ENCODE measurements around the gene ADCY2. TPM values are rescaled to one million over a fixed set of nuclear protein-coding genes. Genes with fewer than 3 reads are reported as not detected.

The ADCY2 gene
- polyA plus RNA-seq, 1 donor = 4.7 TPM

DNA sequence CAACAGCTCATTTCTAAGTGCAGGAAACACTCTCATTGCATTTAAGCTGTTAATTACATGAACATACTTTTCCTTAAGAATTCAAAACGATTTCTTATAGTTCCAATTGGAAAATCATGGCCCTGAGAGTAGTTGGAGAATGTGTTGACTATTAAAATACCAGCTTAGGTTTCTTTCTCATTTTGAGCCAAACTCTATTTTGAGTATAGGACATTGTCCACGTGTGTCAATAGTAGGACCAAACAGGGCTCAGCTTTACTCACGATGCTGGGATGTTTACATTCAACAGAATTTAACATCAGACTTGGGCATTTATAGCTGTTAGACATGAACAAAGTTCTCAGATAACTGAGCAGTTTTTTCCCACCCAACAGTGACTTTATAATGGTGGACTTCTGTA is 39.6 kb downstream of the ADCY2 start:
- no peaks in the 10 kb centered on the region for H3K36me3 ChIP-seq (ENCODE audit: control insufficient read depth, insufficient read depth, low read length)
- H3K4me3 ChIP-seq (ENCODE audit: low read length) = no peak overlapping the region
- H3K27me3 ChIP-seq (ENCODE audit: control insufficient read depth, insufficient read depth, low read length) = no peaks in the 10 kb centered on the region
- H3K4me1 ChIP-seq (ENCODE audit: control insufficient read depth, insufficient read depth, low read length) = no peaks in the 10 kb centered on the region
- DNase-seq = no peak
- H3K27ac ChIP-seq (ENCODE audit: low read length) = no peak overlapping the region
- no peaks in the 10 kb centered on the region for H3K9me3 ChIP-seq (ENCODE audit: control insufficient read depth, low read depth, low read length)
- WGBS (ENCODE audit: insufficient coverage, low lambda C conversion rate) = 33% methylated on average over 1 of the region's 3 CpGs

- no peak for DNase-seq
- H3K4me1 ChIP-seq (ENCODE audit: control insufficient read depth, insufficient read depth, low read length) = no peaks in the 10 kb centered on the region
- H3K9me3 ChIP-seq (ENCODE audit: control insufficient read depth, low read depth, low read length) = no peaks in the 10 kb centered on the region
- no CpG with 5 or more reads among the region's 8 CpGs for WGBS (ENCODE audit: insufficient coverage, low lambda C conversion rate)
- no peaks in the 10 kb centered on the region for H3K27me3 ChIP-seq (ENCODE audit: control insufficient read depth, insufficient read depth, low read length)
- no peak overlapping the region for H3K27ac ChIP-seq (ENCODE audit: low read length)
- no peak overlapping the region for H3K4me3 ChIP-seq (ENCODE audit: low read length)
- no peaks in the 10 kb centered on the region for H3K36me3 ChIP-seq (ENCODE audit: control insufficient read depth, insufficient read depth, low read length)
Measured at GRCh38 chr5:7436521-7436920, 40.6 kb downstream of the ADCY2 start.

DNA sequence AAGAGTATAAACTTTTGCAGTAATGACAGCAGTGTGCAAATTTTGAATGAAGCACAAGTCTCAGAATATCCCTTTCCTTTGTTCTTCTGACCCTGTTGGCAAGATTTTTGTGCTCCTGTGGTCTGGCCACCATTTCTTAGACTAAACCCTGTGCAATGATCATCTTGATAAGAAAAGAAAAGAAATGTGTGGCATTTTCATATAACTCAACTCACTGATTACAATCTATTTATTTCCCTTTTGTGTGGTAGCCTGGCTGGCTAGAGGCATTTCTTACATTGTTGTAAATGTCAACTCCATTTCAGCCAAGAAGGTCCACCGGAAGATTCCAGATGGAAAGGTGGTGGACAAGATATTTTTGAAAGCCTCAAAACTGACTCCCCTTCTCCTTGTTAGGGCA is 41.9 kb downstream of the ADCY2 start:
- H3K4me3 ChIP-seq (ENCODE audit: low read length) = no peak overlapping the region
- WGBS (ENCODE audit: insufficient coverage, low lambda C conversion rate) = no CpG with 5 or more reads among the region's 1 CpG
- no peaks in the 10 kb centered on the region for H3K9me3 ChIP-seq (ENCODE audit: control insufficient read depth, low read depth, low read length)
- H3K4me1 ChIP-seq (ENCODE audit: control insufficient read depth, insufficient read depth, low read length) = no peaks in the 10 kb centered on the region
- no peaks in the 10 kb centered on the region for H3K36me3 ChIP-seq (ENCODE audit: control insufficient read depth, insufficient read depth, low read length)
- H3K27ac ChIP-seq (ENCODE audit: low read length) = no peak overlapping the region
- no peaks in the 10 kb centered on the region for H3K27me3 ChIP-seq (ENCODE audit: control insufficient read depth, insufficient read depth, low read length)
- DNase-seq = no peak

DNA sequence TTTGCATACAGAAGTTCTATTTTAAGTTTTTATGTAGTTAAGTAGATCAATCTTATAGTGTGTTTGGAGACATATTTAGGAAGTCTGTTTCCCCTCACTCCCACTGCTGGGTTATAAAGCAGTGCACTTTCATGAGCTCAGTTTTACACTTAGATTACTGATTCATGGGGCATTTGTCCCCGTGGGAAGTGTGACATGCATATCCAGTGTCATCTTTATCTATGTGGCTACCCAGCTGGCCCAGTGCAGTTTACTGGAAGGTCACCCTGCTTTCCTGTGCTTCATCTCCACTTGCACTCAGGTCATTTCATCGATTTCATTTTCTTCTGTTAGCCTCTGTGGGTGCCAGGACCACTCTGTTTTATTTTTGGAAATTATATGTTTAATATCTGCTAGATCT is 49.1 kb downstream of the ADCY2 start:
- no peaks in the 10 kb centered on the region for H3K36me3 ChIP-seq (ENCODE audit: control insufficient read depth, insufficient read depth, low read length)
- no peak overlapping the region for H3K4me3 ChIP-seq (ENCODE audit: low read length)
- WGBS (ENCODE audit: insufficient coverage, low lambda C conversion rate) = no CpG with 5 or more reads among the region's 2 CpGs
- H3K27me3 ChIP-seq (ENCODE audit: control insufficient read depth, insufficient read depth, low read length) = no peaks in the 10 kb centered on the region
- no peak for DNase-seq
- no peaks in the 10 kb centered on the region for H3K4me1 ChIP-seq (ENCODE audit: control insufficient read depth, insufficient read depth, low read length)
- H3K27ac ChIP-seq (ENCODE audit: low read length) = no peak overlapping the region
- no peaks in the 10 kb centered on the region for H3K9me3 ChIP-seq (ENCODE audit: control insufficient read depth, low read depth, low read length)

- no peak overlapping the region for H3K4me3 ChIP-seq (ENCODE audit: low read length)
- H3K27ac ChIP-seq (ENCODE audit: low read length) = no peak overlapping the region
- H3K27me3 ChIP-seq (ENCODE audit: control insufficient read depth, insufficient read depth, low read length) = no peaks in the 10 kb centered on the region
- no peaks in the 10 kb centered on the region for H3K9me3 ChIP-seq (ENCODE audit: control insufficient read depth, low read depth, low read length)
- no peaks in the 10 kb centered on the region for H3K4me1 ChIP-seq (ENCODE audit: control insufficient read depth, insufficient read depth, low read length)
- H3K36me3 ChIP-seq (ENCODE audit: control insufficient read depth, insufficient read depth, low read length) = no peaks in the 10 kb centered on the region
- no peak for DNase-seq
- WGBS (ENCODE audit: insufficient coverage, low lambda C conversion rate) = no CpG with 5 or more reads among the region's 2 CpGs
Measured at GRCh38 chr5:7445831-7446230, 49.9 kb downstream of the ADCY2 start.

GRCh38 chr5:7446913-7447312 is 51.0 kb downstream of the ADCY2 start:
- WGBS (ENCODE audit: insufficient coverage, low lambda C conversion rate) = no CpG with 5 or more reads among the region's 8 CpGs
- Histone ChIP-seq H3K4me1 (ENCODE audit: control insufficient read depth, insufficient read depth, low read length) (no peaks in the 10 kb centered on the region), H3K9me3 (ENCODE audit: control insufficient read depth, low read depth, low read length) (no peaks in the 10 kb centered on the region), H3K4me3 (ENCODE audit: low read length) (no peak overlapping the region), H3K27me3 (ENCODE audit: control insufficient read depth, insufficient read depth, low read length) (no peaks in the 10 kb centered on the region), H3K27ac (ENCODE audit: low read length) (no peak overlapping the region), H3K36me3 (ENCODE audit: control insufficient read depth, insufficient read depth, low read length) (no peaks in the 10 kb centered on the region)
- no peak for DNase-seq

GRCh38 chr5:7453947-7454346 is 58.0 kb downstream of the ADCY2 start:
- 100% methylated on average over 1 of the region's 2 CpGs for WGBS (ENCODE audit: insufficient coverage, low lambda C conversion rate)
- DNase-seq = no peak
- Histone ChIP-seq H3K36me3 (ENCODE audit: control insufficient read depth, insufficient read depth, low read length) (no peaks in the 10 kb centered on the region), H3K27ac (ENCODE audit: low read length) (no peak overlapping the region), H3K4me1 (ENCODE audit: control insufficient read depth, insufficient read depth, low read length) (no peaks in the 10 kb centered on the region), H3K9me3 (ENCODE audit: control insufficient read depth, low read depth, low read length) (no peaks in the 10 kb centered on the region), H3K4me3 (ENCODE audit: low read length) (no peak overlapping the region), H3K27me3 (ENCODE audit: control insufficient read depth, insufficient read depth, low read length) (no peaks in the 10 kb centered on the region)

DNA sequence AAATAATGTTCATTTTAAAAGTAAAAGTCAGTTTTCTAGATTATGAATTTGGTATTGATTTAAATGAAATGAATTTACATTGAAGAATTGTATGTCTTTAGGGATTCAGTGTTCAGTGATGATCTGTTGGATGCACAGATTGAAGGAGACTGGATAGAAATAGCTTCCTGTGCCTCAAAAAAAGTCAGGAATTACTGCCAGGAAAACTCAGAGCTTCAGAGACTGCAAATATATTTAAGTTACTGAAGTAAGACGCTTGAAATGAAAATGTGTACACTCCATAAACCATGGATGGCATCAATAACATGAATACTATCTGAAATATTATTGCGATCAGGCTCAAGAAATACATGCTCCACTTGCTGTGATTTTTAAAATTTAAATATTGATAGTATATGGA is 60.3 kb downstream of the ADCY2 start:
- no peaks in the 10 kb centered on the region for H3K36me3 ChIP-seq (ENCODE audit: control insufficient read depth, insufficient read depth, low read length)
- DNase-seq = no peak
- H3K4me1 ChIP-seq (ENCODE audit: control insufficient read depth, insufficient read depth, low read length) = no peaks in the 10 kb centered on the region
- H3K27ac ChIP-seq (ENCODE audit: low read length) = no peak overlapping the region
- H3K4me3 ChIP-seq (ENCODE audit: low read length) = no peak overlapping the region
- WGBS (ENCODE audit: insufficient coverage, low lambda C conversion rate) = 100% methylated on average over 1 of the region's 2 CpGs
- no peaks in the 10 kb centered on the region for H3K27me3 ChIP-seq (ENCODE audit: control insufficient read depth, insufficient read depth, low read length)
- no peaks in the 10 kb centered on the region for H3K9me3 ChIP-seq (ENCODE audit: control insufficient read depth, low read depth, low read length)

GRCh38 chr5:7461371-7461770 is 65.4 kb downstream of the ADCY2 start:
- no CpG with 5 or more reads among the region's 1 CpG for WGBS (ENCODE audit: insufficient coverage, low lambda C conversion rate)
- no peaks in the 10 kb centered on the region for H3K9me3 ChIP-seq (ENCODE audit: control insufficient read depth, low read depth, low read length)
- DNase-seq = no peak
- no peaks in the 10 kb centered on the region for H3K27me3 ChIP-seq (ENCODE audit: control insufficient read depth, insufficient read depth, low read length)
- no peaks in the 10 kb centered on the region for H3K4me1 ChIP-seq (ENCODE audit: control insufficient read depth, insufficient read depth, low read length)
- H3K27ac ChIP-seq (ENCODE audit: low read length) = no peak overlapping the region
- H3K36me3 ChIP-seq (ENCODE audit: control insufficient read depth, insufficient read depth, low read length) = no peaks in the 10 kb centered on the region
- H3K4me3 ChIP-seq (ENCODE audit: low read length) = no peak overlapping the region

- no peaks in the 10 kb centered on the region for H3K27me3 ChIP-seq (ENCODE audit: control insufficient read depth, insufficient read depth, low read length)
- no peaks in the 10 kb centered on the region for H3K4me1 ChIP-seq (ENCODE audit: control insufficient read depth, insufficient read depth, low read length)
- no peaks in the 10 kb centered on the region for H3K9me3 ChIP-seq (ENCODE audit: control insufficient read depth, low read depth, low read length)
- WGBS (ENCODE audit: insufficient coverage, low lambda C conversion rate) = no CpG with 5 or more reads among the region's 1 CpG
- no peaks in the 10 kb centered on the region for H3K36me3 ChIP-seq (ENCODE audit: control insufficient read depth, insufficient read depth, low read length)
- H3K4me3 ChIP-seq (ENCODE audit: low read length) = no peak overlapping the region
- no peak overlapping the region for H3K27ac ChIP-seq (ENCODE audit: low read length)
- no peak for DNase-seq
Measured at GRCh38 chr5:7462758-7463157, 66.8 kb downstream of the ADCY2 start.

DNA sequence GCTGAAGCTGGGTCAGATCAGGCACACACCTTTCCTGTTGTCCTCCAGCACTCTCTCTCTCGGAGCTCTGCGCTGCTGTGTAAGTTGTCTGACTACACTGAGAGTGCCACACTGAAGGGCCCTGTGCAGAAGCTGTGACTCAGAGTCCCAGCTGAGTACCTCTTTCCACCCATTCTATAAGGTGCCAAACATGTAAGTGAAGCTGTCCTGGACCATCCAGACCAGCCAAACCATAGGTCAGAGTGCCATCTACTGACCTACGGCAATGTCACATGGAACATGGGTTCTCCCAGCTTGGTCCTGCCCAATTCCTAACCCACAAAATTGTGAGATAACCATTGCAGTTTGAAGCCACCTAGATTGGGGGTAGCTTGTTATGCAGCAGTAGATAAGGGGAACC is 68.2 kb downstream of the ADCY2 start:
- H3K4me3 ChIP-seq (ENCODE audit: low read length) = no peak overlapping the region
- H3K27ac ChIP-seq (ENCODE audit: low read length) = no peak overlapping the region
- no peaks in the 10 kb centered on the region for H3K36me3 ChIP-seq (ENCODE audit: control insufficient read depth, insufficient read depth, low read length)
- WGBS (ENCODE audit: insufficient coverage, low lambda C conversion rate) = no CpG with 5 or more reads among the region's 3 CpGs
- no peak for DNase-seq
- H3K9me3 ChIP-seq (ENCODE audit: control insufficient read depth, low read depth, low read length) = no peaks in the 10 kb centered on the region
- no peaks in the 10 kb centered on the region for H3K27me3 ChIP-seq (ENCODE audit: control insufficient read depth, insufficient read depth, low read length)
- no peaks in the 10 kb centered on the region for H3K4me1 ChIP-seq (ENCODE audit: control insufficient read depth, insufficient read depth, low read length)

Data from large intestine (tissue), 3 donors.